Activated gamma-delta T cell (primary cell): ENCODE results near the gene ZNF594.
"Not testable (repeated sequence)": the region's sequence is repeated elsewhere in the genome, so short reads cannot be mapped to it uniquely, and the experiment has no call there.

ENCODE experiments used
- DNase-seq: peaks from one replicate; lab custom pipeline; 2025; lab: John Stamatoyannopoulos, UW

The ZNF594 gene

DNA sequence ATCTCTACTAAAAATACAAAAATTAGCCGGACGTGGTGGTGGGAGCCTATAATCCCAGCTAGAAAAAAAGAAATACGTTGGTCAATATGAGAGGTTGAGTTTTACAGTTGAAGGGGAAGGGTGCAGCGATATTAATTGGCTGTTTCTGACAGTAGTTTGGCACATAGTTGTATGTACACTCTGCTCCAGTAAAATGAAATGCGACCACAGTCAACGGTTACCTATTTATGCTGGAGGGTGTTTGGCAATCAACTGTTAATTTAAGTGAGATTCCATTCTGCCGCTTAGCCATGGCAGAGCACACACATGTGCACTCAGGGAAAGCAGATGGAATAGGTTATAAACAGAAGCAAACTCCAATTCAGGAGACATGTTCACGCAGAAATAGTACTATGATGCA, 9.3 kb upstream of the ZNF594 start:
- DNase-seq: no peak

GRCh38 chr17:5200360-5200759, 8.7 kb upstream of the ZNF594 start:
- no peak for DNase-seq

- no peak for DNase-seq
Measured at GRCh38 chr17:5198472-5198871, 6.8 kb upstream of the ZNF594 start.

DNA sequence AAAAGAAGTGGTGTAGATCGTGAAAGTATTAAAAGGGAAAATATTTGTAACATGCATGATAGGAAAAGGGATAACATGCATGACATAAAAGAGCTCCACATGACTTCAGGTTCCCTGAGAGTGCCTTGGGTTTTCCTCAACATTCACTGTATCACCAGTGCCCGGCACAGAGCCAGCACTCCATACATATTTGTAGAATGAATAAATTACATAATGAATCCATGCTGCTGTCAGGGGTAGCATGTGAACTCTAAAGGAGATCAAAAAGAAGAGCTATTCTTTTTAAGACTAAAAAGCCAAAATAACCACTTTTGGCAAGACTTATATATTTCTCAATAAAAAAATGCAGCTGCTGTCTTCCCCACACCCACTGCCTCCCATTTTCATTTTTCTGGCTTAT, 2.7 kb upstream of the ZNF594 start:
- no peak for DNase-seq

- DNase-seq: peak; percentile 12
Measured at GRCh38 chr17:5184288-5184687, 7.4 kb downstream of the ZNF594 start.

DNA sequence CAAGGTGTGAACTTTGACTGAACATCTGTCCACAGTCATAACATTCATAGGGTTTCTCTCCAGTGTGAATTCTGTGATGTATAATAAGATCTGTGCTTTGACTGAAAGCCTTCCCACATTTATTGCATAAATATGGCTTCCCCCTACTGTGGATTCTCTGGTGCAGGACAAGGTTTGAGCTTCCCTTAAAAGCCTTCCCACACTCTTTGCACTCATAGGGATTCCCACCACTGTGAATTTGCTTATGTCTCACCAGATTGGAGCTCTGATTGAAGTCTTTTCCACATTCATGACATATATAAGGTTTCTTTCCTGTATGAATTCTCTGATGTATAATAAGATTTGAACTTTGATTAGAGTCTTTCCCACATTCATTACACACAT, 8.3 kb downstream of the ZNF594 start:
- no peak for DNase-seq

GRCh38 chr17:5182597-5183409, 8.9 kb downstream of the ZNF594 start:
- DNase-seq: no peak

GRCh38 chr17:5181509-5182305, 10.0 kb downstream of the ZNF594 start:
- no peak for DNase-seq

DNA sequence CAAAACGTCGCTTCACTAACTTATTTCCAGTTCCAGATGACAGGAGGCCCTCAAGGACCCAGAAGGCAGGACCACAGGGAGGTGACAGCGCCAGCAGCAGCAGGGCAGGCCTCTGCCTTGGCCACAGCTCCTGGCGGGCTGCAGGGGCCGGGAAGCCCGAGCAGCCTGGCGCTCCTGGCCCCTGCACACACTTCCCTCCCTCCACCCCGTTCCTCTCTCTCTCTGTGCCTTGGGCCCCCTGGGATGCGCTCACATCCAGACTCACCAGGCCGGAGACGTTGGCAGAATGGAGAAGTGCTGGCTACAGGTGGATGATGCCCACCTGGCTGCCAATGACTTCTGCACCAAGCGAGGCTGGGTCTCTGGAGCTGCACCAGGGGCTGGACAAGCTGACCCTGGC, 12.7 kb downstream of the ZNF594 start:
- no peak for DNase-seq

GRCh38 chr17:5175027-5175426, 16.6 kb downstream of the ZNF594 start:
- not testable (repeated sequence) for DNase-seq

GRCh38 chr17:5165791-5166564, 25.7 kb downstream of the ZNF594 start:
- not testable (repeated sequence) for DNase-seq

DNA sequence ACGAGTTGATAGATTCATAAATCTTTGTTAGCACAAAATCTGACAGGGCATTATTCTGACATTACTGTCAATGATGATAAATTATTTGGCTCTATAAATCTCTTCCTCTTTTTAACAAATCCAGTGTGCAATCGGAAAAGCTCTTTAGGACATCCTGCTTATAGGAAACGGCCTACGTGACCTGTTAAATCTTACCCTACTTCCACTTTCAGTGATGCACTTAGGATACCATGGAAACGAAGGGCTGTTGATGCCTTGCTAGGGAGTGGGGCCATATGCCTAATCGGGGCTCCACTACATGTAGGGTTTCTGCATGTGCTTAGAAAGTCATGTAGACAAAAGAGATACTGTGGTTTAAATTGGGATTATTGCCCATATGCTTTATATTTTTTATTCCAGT, 27.2 kb downstream of the ZNF594 start:
- no peak for DNase-seq

- DNase-seq: not testable (repeated sequence)
Measured at GRCh38 chr17:5161793-5162192, 29.9 kb downstream of the ZNF594 start.

- not testable (repeated sequence) for DNase-seq
Measured at GRCh38 chr17:5160702-5161101, 31.0 kb downstream of the ZNF594 start.

- not testable (repeated sequence) for DNase-seq
Measured at GRCh38 chr17:5146122-5146521, 45.5 kb downstream of the ZNF594 start.

GRCh38 chr17:5142877-5143276, 48.8 kb downstream of the ZNF594 start:
- DNase-seq: not testable (repeated sequence)

- no peak for DNase-seq
Measured at GRCh38 chr17:5139458-5139732, 52.3 kb downstream of the ZNF594 start.

DNA sequence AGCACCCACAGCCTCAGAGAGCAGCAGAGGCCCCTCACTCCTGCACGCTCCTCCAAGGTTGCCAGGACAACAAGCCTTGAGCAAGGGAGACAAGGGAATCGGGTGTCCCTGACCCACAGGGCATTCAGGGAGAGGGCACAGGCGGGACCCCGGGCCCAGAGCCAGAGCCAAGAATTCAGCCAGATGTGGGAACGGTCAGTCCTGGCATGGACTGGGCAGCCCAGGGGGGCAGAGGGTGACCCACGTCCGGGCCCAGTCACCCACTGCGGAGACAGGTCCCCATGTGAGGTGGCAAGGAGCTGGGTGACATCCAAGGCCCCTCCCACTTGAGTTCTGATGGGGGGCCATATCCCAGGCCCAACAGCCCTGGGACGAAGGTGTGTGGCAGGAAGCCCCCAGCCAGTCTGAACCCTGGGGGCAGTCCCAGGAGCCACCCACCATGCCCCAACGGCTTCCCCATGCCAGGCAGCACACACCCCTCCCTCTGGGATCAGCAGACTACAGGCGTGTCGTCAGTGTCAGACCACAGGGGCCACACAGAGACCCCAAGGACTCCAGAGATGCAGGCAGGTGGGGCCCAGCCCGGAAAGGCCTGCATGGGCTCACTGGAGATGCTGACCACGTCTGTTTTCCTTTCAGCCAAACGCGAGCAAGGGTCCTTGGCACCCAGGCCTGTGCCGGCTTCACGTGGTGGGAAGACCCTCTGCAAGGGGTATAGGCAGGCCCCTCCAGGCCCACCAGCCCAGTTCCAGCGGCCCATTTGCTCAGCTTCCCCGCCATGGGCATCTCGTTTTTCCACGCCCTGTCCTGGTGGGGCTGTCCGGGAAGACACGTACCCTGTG, 52.8 kb downstream of the ZNF594 start:
- no peak for DNase-seq

GRCh38 chr17:5138198-5138544, 53.5 kb downstream of the ZNF594 start:
- not testable (repeated sequence) for DNase-seq

GRCh38 chr17:5137511-5138197, 54.0 kb downstream of the ZNF594 start:
- not testable (repeated sequence) for DNase-seq
